HTR-8/SVneo (cell line): ENCODE data around the gene GSKIP.

ENCODE experiments used
- DNase-seq: peaks from one replicate; pipeline ENCODE4 v3.0.0; 2011; ENCODE audit warnings: low spot score, mixed read lengths; ENCODE audit not compliant: insufficient read length
- FAIRE-seq: peaks from 2 replicates; lab custom pipeline; 2011; peaks lifted over from hg19 to GRCh38; lab: Jason Lieb, UNC

The GSKIP gene

DNA sequence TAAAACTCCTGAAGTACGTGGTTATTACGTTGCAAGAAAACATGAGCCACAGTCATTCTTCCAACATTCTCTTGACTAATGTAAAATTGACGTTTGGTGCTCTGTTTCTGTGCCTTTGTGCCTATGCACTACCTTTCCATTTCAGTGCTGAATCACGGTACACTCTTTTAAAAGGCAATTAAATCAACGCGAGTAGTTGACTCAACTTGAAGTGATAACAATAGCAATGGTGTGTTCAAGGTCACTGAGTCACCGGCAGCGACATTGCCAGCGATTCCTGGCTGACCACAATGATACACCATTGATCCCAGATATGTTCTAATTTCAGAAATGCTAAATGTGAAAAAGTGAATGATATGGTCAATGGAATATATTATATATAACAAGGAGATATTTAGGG is 46.4 kb downstream of the GSKIP start:
- FAIRE-seq, result no peak
- no peak for DNase-seq

- FAIRE-seq (no peak), DNase-seq (no peak)
These were observed 46.8 kb downstream of the GSKIP start for GRCh38 chr14:96410119-96410518.

DNA sequence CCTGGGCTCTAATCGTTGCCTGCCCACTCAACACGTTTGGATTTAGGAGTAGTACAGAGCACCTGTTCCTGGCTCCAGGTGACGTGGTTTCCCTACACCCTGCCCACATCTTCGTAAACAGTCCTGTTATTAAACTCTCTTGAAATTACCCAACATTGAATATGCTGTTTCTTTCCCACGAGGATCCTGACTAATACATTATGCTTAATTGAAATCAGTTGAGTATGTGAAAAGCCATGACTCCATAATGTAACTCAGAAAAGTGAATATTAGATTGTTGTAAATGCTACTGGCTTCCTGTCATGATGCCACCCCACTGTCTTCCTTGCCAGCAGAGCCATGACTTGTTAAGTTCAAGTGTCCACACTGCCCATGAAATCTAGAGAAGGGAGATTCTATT is 50.2 kb downstream of the GSKIP start:
- no peak for FAIRE-seq
- DNase-seq, result no peak

- no peak for FAIRE-seq
- no peak for DNase-seq
These were observed 52.2 kb downstream of the GSKIP start for GRCh38 chr14:96415559-96415958.

GRCh38 chr14:96416292-96416691 is 53.0 kb downstream of the GSKIP start:
- DNase-seq (no peak), FAIRE-seq (no peak)

GRCh38 chr14:96417254-96417653 is 53.9 kb downstream of the GSKIP start:
- no peak for FAIRE-seq
- no peak for DNase-seq

DNA sequence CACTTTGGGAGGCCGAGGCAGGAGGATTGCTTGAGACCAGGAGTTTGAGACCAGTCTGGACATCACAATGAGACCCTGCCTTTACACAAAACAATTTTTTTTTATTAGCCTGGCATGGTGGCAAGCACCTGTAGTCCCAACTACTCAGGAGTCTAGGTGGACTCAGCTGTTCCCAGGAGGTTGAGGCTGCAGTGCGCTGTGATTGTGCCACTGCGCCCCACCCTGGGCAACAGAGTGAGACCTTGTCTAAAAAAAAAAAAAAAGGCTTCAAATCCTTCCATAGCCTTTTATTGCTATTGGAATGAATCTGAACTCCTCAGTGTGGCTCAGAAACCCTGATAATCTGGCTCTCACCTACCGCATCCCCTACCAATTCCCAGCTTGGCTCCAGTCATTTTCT is 54.7 kb downstream of the GSKIP start:
- DNase-seq, result no peak
- FAIRE-seq, result no peak

DNA sequence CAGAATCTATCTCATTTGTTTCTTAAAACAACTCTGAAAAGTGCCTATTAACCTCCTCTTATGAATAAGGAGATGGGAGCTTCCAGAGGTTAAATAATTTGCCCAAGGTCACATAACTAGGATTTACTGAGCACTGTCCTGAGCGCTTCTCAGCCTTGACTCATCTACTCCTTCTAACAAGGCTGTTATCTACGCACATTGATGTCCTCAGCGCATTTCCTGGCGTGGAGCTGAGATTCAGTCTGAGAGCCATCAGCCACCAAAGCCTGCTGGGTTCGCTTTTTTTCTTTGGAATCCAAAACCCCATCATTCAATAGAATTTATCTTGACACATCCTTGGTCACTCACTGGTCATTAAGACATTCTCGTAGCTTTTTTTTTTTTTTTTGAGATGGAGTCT is 57.9 kb downstream of the GSKIP start:
- FAIRE-seq, result no peak

DNA sequence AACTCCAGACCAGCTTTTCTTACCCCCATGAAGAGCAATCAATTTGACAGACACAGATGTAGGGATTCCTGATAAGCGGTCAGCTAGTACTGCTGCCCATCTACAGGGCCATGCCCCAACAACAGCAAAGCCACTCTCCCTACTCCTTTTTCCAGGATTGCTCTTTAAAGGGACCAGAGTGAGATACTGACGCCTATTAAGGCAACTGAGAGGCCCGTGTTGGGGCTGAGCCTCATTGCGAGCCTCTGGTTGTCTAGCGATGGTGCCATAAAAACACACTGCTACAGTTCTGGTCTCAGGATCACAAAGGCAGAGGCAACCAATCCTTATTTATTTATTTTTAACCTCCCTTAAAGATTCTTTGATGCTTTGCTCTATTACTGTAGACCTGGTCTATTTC is 59.7 kb downstream of the GSKIP start:
- no peak for DNase-seq
- no peak for FAIRE-seq

More for the DNA sequence above, 57.9 kb downstream of the GSKIP start:
- DNase-seq, result no peak

DNA sequence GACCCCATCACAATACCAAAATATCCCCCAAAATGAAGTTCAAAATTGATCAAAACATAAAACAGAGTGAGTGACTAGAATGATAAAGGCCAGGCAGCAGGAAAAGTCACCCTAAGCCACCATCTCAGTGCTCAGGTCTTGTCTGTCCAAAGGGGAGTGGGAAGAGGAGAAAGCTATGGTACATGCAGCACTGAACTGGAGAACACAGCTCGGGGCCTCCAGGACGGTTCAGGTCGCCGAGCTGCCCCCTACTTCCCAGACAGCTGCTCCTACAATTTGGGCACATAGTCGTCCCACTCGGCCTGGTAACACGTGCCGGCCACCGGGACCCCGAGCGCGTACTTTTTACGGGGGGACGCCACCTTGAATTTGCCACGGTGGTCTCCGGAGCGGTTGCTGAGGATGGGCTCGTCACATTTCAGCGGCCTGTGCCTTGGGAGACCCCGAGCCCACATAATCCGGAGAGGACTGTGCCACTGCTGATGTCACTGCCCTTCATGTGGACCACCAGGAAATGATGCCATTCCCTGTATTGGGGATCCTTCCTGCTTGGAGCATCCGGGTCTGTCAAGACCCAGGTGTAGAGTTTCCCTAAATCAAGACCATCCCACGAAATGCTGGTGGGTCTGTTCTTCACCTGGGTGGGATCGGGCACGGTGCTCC is 60.3 kb downstream of the GSKIP start:
- DNase-seq (no peak), FAIRE-seq (no peak)

GRCh38 chr14:96424109-96424989 is 61.0 kb downstream of the GSKIP start:
- DNase-seq, result peak; percentile 75
- FAIRE-seq, result no peak

- FAIRE-seq, result no peak
These were observed 70.7 kb downstream of the GSKIP start for GRCh38 chr14:96434040-96434439.

More at GRCh38 chr14:96434040-96434439, 70.7 kb downstream of the GSKIP start:
- no peak for DNase-seq
